ENCODE measurements around the gene FRYL. TPM values are rescaled to one million over a fixed set of nuclear protein-coding genes. Genes with fewer than 3 reads are reported as not detected.

FRYL gene
- total and polyA plus RNA-seq, 2 of the 13 experiments (the other 11 are each of a cell fraction or from before 2014, with no cell fraction given) = 9.7 to 19.6 TPM

DNA sequence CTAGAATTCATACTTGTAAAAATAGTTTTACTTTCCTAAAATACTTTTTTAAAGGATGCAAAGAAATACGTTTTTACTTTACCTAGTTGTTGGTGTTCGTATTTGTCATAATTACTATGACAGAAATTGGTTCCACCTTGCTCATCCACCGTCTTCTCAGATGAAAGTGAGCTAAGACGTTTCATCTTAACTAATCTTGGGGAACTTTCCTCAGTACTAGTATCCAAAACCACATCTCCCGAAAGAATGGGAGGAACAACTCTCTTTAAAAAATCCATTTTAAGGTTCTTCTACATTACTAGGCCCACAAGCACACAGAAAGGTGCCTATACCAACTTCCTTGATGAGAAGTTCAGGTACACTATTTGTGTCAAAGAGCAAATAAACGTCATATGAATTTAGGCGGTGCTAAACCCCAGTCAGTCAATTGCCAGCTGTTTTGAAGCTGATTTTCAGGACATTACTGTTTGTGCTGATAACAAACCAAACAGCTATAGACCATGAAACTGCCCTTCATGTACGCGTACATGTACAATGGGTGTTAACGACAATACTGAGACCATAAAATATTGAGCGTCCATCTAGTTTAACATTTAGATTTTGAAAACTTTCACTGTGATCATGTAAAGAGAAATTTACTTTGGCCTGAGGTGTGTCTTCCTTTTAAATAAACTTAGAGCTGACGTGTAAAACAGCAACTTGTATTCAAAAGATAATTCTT lies 99.1 kb downstream of the FRYL start:
- no peak overlapping the region for H3K4me2 ChIP-seq (ENCODE audit: low read depth, low read length)
- H3K4me1 ChIP-seq (ENCODE audit: insufficient read depth, low read length) = no peaks in the 10 kb centered on the region
- in situ Hi-C loops (cut with HindIII; ENCODE audit: extremely low pct_ligation_motif_present, low pct_unique_long_range_greater_than_20kb) = no loop called here
- no peak overlapping the region for H2AFZ ChIP-seq (ENCODE audit: low read length)
- no peak overlapping the region for H3K27ac ChIP-seq (ENCODE audit: extremely low read length, insufficient read depth, low read length)
- no peak for ATAC-seq
- H3K36me3 ChIP-seq (replicated peaks in 1 of 2; ENCODE audit: control insufficient read depth in 1 of 2, insufficient read depth in 2 of 2, low read length in 2 of 2) = no peaks in the 10 kb centered on the region; a peak in 1 of 5 replicates
- ChIA-PET CTCF (ENCODE audit: low intra/inter-chr PET ratio, low total read pairs) (interaction anchor here (1.6 kb wide), 1 partner anchor 102 kb away, joined by 6 read pairs; no protein-coding TSS in a partner anchor), POLR2A (no interaction called here)
- H3K4me3 ChIP-seq (replicated peaks in 1 of 3; ENCODE audit: insufficient read depth in 1 of 3, low read depth in 2 of 3, low read length in 3 of 3) = no peak overlapping the region
- no peaks in the 10 kb centered on the region for H4K20me1 ChIP-seq (ENCODE audit: insufficient read depth, low read length)
- no peak for FAIRE-seq
- TF ChIP-seq ZNF501 (CRISPR knock-in tag; IDR thresholded peaks at IDR 0.05) = no peak
- TF ChIP-seq ZZZ3 (CRISPR knock-in tag; IDR thresholded peaks at IDR 0.05; ENCODE audit: borderline replicate concordance) = no peak
- TF ChIP-seq, protein P1, sequence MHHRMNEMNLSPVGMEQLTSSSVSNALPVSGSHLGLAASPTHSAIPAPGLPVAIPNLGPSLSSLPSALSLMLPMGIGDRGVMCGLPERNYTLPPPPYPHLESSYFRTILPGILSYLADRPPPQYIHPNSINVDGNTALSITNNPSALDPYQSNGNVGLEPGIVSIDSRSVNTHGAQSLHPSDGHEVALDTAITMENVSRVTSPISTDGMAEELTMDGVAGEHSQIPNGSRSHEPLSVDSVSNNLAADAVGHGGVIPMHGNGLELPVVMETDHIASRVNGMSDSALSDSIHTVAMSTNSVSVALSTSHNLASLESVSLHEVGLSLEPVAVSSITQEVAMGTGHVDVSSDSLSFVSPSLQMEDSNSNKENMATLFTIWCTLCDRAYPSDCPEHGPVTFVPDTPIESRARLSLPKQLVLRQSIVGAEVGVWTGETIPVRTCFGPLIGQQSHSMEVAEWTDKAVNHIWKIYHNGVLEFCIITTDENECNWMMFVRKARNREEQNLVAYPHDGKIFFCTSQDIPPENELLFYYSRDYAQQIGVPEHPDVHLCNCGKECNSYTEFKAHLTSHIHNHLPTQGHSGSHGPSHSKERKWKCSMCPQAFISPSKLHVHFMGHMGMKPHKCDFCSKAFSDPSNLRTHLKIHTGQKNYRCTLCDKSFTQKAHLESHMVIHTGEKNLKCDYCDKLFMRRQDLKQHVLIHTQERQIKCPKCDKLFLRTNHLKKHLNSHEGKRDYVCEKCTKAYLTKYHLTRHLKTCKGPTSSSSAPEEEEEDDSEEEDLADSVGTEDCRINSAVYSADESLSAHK (CRISPR knock-in tag; IDR thresholded peaks at IDR 0.05; ENCODE audit: borderline replicate concordance) = no peak
- TF ChIP-seq MYC (CRISPR knock-in tag; IDR thresholded peaks at IDR 0.05; ENCODE audit: borderline replicate concordance) = no peak
- TF ChIP-seq ZBTB3 (CRISPR knock-in tag; IDR thresholded peaks at IDR 0.05; ENCODE audit: borderline replicate concordance, low read depth) = no peak
- TF ChIP-seq, protein P2, sequence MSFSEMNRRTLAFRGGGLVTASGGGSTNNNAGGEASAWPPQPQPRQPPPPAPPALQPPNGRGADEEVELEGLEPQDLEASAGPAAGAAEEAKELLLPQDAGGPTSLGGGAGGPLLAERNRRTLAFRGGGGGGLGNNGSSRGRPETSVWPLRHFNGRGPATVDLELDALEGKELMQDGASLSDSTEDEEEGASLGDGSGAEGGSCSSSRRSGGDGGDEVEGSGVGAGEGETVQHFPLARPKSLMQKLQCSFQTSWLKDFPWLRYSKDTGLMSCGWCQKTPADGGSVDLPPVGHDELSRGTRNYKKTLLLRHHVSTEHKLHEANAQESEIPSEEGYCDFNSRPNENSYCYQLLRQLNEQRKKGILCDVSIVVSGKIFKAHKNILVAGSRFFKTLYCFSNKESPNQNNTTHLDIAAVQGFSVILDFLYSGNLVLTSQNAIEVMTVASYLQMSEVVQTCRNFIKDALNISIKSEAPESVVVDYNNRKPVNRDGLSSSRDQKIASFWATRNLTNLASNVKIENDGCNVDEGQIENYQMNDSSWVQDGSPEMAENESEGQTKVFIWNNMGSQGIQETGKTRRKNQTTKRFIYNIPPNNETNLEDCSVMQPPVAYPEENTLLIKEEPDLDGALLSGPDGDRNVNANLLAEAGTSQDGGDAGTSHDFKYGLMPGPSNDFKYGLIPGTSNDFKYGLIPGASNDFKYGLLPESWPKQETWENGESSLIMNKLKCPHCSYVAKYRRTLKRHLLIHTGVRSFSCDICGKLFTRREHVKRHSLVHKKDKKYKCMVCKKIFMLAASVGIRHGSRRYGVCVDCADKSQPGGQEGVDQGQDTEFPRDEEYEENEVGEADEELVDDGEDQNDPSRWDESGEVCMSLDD (CRISPR knock-in tag; IDR thresholded peaks at IDR 0.05; ENCODE audit: borderline replicate concordance) = no peak
- TF ChIP-seq PRPF4 (IDR thresholded peaks at IDR 0.05; ENCODE audit: low read depth, low read length, poor library complexity, severe bottlenecking) = no peak
- TF ChIP-seq ZNF232 (CRISPR knock-in tag; IDR thresholded peaks at IDR 0.05; ENCODE audit: borderline replicate concordance) = no peak
- TF ChIP-seq FOXP4 (CRISPR knock-in tag; IDR thresholded peaks at IDR 0.05) = no peak
- TF ChIP-seq, protein P3, sequence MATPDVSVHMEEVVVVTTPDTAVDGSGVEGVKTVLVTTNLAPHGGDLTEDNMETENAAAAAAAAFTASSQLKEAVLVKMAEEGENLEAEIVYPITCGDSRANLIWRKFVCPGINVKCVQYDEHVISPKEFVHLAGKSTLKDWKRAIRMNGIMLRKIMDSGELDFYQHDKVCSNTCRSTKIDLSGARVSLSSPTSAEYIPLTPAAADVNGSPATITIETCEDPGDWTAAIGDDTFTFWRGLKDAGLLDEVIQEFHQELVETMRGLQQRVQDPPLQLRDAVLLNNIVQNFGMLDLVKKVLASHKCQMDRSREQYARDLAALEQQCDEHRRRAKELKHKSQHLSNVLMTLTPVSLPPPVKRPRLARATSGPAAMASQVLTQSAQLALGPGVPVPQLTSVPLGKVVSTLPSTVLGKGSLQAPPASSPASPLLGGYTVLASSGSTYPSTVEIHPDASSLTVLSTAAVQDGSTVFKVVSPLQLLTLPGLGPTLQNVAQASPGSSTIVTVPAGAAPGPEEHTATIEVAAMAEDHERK (CRISPR knock-in tag; IDR thresholded peaks at IDR 0.05; ENCODE audit: low read depth) = no peak
- no peak for TF ChIP-seq TCF7L2 (IDR thresholded peaks at IDR 0.05; ENCODE audit: low read depth, low read length)
- no peak for TF ChIP-seq PHB2 (IDR thresholded peaks at IDR 0.05; ENCODE audit: partially characterized antibody)
- H3K9me3 ChIP-seq (ENCODE audit: low read length) = no peaks in the 10 kb centered on the region
- H3K9ac ChIP-seq (ENCODE audit: insufficient read depth, low read depth, low read length) = no peak overlapping the region
- no TSS peak for BruUV-seq (replicated peaks)
- 94% methylated on average over 12 of the region's 12 CpGs for WGBS (ENCODE audit: low lambda C conversion rate)
- no peaks in the 10 kb centered on the region for H3K27me3 ChIP-seq (ENCODE audit: control insufficient read depth in 1 of 2, insufficient read depth in 2 of 2, low read length in 2 of 2)
- H3K79me2 ChIP-seq (ENCODE audit: insufficient read depth, low read length) = no peaks in the 10 kb centered on the region
- DNase-seq (ENCODE audit: low spot score) = no peak
- intact Hi-C loops (cut with micrococcal nuclease; ENCODE audit: unreplicated experiment) = loop anchor here (1.0 kb wide), 1 partner anchor 103 kb away; no protein-coding TSS in a partner anchor

Data from HepG2 (cell line).